Small intestine (tissue), 7 donors: ENCODE results near the gene RRP15. TPM values are rescaled to one million over a fixed set of nuclear protein-coding genes. Genes with fewer than 3 reads are reported as not detected.

Experiments used
- DNase-seq, 2 donors: peaks; one replicate each; pipeline versions ENCODE4 v3.0.0 to v3.0.0-alpha.2; 2013
- FAIRE-seq: peaks from 2 replicates; lab custom pipeline; 2012; peaks lifted over from hg19 to GRCh38; lab: Jason Lieb, UNC
- H3K27ac ChIP-seq, 3 donors: one replicate each; pipeline ENCODE4 v1.5.1; 2013; ENCODE audit warnings: low read length in 2 of 3, mild to moderate bottlenecking in 2 of 3, control low read depth in 1 of 3, inconsistent platforms in 1 of 3, low read depth in 1 of 3, moderate library complexity in 1 of 3
- H3K27me3 ChIP-seq, 3 donors: one replicate each; pipeline ENCODE4 v1.6.1; 2013; ENCODE audit warnings: low read length in 3 of 3, inconsistent platforms in 1 of 3; ENCODE audit not compliant: control insufficient read depth in 3 of 3, insufficient read depth in 3 of 3
- H3K36me3 ChIP-seq, 3 donors: one replicate each; pipeline ENCODE4 v1.6.1; 2013; ENCODE audit warnings: low read length in 3 of 3, inconsistent platforms in 1 of 3, low read depth in 1 of 3, mild to moderate bottlenecking in 1 of 3, moderate library complexity in 1 of 3; ENCODE audit not compliant: control insufficient read depth in 3 of 3, insufficient read depth in 2 of 3
- H3K4me1 ChIP-seq, 3 donors: one replicate each; pipeline ENCODE4 v1.6.1; 2013; ENCODE audit warnings: low read length in 2 of 3, inconsistent platforms in 1 of 3, low read depth in 1 of 3, mild to moderate bottlenecking in 1 of 3, moderate library complexity in 1 of 3; ENCODE audit not compliant: control insufficient read depth in 3 of 3, insufficient read depth in 2 of 3
- H3K4me3 ChIP-seq, 3 donors: one replicate each; pipeline ENCODE4 v1.5.1; 2013; ENCODE audit warnings: low read length in 3 of 3, control low read depth in 1 of 3, inconsistent platforms in 1 of 3, low read depth in 1 of 3, mild to moderate bottlenecking in 1 of 3, moderate library complexity in 1 of 3
- H3K9me3 ChIP-seq, 2 donors: one replicate each; pipeline ENCODE4 v1.6.1; 2013; ENCODE audit warnings: low read depth in 1 of 2, low read length in 1 of 2; ENCODE audit not compliant: control insufficient read depth in 2 of 2, insufficient read depth in 1 of 2
- WGBS, 3 donors: extraction: QIAGEN DNeasy Blood & Tissue Kit; methylation state at CpG; one replicate each; pipeline ENCODE4 v1.1.7; 2013; 5-methylcytosine and 5-hydroxymethylcytosine counted together
- polyA plus RNA-seq, 4 donors: library from polyadenylated mRNA; stranded (reverse) in 3 of 4; unstranded in 1 of 4; fragments of 200-250 nt in 3 of 4; fragments of 120-200 nt in 1 of 4; gene quantifications; one replicate each; pipeline versions ENCODE4 v1.2.1 to v1.2.3, GENCODE V29; 2013
- donor health status: healthy with polysubstance abuse.
- donor health status: control.
- donor health status: control.
- donor health status: Bipolar disorder and iron deficiency.
- donor health status: healthy.

Gene RRP15
- polyA plus RNA-seq, 4 donors: 1.3 to 11.4 (median 3.2) TPM

- FAIRE-seq (no peak), DNase-seq (peak in 1 of 2 donors; percentile 32)
- no peaks in the 10 kb centered on the region for H3K9me3 ChIP-seq
- peaks cover 5 to 43% (median 5%) of the 10 kb centered on the region in 3 donors for H3K27me3 ChIP-seq
- peaks cover 0 to 10% (median 0%) of the 10 kb centered on the region in 3 donors for H3K4me1 ChIP-seq
- H3K4me3 ChIP-seq: peak overlapping the region; percentile 39 to 59 (median 48)
- H3K27ac ChIP-seq: peak overlapping the region in 2 of 3 donors; percentile 7 to 59
- no peaks in the 10 kb centered on the region for H3K36me3 ChIP-seq
- WGBS, 3 donors: 1 to 2% (median 2%) methylated on average over 39 of the region's 39 CpGs
Observed at GRCh38 chr1:218346391-218347204, 61.5 kb downstream of the RRP15 start.

DNA sequence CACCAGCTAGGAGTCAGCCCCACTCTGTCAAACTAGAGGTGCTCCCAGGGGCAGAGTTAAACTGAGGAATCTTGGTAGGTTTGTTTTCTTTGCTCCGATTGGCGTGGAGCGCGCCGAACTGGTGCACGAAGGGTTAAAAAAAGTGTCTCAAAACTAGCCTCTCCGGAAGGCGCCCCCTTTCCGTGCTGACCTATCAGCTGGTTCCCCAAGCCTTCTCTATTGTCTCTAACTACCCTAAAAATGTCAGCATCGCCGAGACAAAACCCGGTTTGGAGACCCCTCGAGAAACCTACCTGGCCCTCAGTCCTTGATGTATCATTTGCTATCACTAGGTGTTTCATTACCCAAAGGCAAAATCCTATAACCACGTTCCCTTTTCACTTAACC, 62.2 kb downstream of the RRP15 start:
- FAIRE-seq (no peak), DNase-seq (peak in 1 of 2 donors; percentile 15)
- WGBS, 3 donors: 3 to 6% (median 3%) methylated on average over 14 of the region's 14 CpGs
- no peaks in the 10 kb centered on the region for H3K36me3 ChIP-seq
- H3K27ac ChIP-seq: peak overlapping the region in 2 of 3 donors; percentile 7 to 59
- H3K4me1 ChIP-seq: peaks cover 0 to 10% (median 0%) of the 10 kb centered on the region in 3 donors
- no peaks in the 10 kb centered on the region for H3K9me3 ChIP-seq
- peaks cover 5 to 43% (median 5%) of the 10 kb centered on the region in 3 donors for H3K27me3 ChIP-seq
- peak overlapping the region in 1 of 3 donors; percentile 59 for H3K4me3 ChIP-seq

DNA sequence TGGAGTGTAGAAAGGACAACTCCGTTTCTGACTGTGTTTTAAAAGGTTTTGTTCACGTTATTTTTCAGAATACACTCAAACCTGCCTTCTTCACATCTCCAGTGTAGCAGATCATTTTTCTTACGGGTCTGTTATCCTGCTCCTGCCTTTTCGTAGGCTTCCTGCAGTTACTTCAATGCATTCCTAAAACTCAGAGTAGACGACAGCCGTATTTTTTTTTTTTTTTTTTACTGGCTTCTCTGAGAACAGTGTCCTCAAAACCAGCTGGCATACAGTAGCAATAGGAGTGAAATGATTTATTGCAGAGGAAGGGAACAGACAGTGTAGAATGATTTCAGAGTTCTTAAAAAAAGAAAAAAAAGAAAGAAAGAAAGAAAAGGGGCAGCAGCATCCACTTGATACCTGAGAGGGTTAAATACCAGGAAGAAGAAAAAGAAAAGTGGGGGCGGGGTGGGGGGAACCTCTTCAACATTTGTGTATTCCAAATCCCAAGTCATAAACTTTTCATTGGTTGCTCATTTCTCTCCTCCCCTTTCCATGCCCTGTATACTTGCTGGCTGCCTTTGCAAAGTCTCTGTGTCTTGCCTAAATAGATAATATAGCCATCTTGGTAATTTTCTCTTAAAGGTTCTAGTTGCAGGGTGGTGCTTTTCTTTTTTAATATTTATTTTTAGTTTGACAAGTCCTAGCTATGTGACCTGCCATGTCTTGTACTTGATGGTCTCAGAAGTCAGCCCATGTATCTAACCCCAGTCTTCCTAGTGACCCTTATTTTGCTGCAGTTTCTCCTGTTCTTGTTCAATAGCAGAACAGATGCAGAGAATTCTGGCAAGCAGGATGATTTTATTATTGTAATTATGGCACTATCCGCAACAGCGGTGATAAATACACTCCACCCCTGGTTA, 62.9 kb downstream of the RRP15 start:
- FAIRE-seq (no peak), DNase-seq (no peak)
- no peaks in the 10 kb centered on the region for H3K9me3 ChIP-seq
- peaks cover 0 to 10% (median 0%) of the 10 kb centered on the region in 3 donors for H3K4me1 ChIP-seq
- WGBS, 3 donors: 6 to 18% (median 15%) methylated on average over 9 of the region's 9 CpGs
- peak overlapping the region in 1 of 3 donors; percentile 7 for H3K27ac ChIP-seq
- H3K4me3 ChIP-seq: peak overlapping the region in 1 of 3 donors; percentile 59
- H3K27me3 ChIP-seq: peaks cover 5 to 43% (median 5%) of the 10 kb centered on the region in 3 donors
- no peaks in the 10 kb centered on the region for H3K36me3 ChIP-seq

DNA sequence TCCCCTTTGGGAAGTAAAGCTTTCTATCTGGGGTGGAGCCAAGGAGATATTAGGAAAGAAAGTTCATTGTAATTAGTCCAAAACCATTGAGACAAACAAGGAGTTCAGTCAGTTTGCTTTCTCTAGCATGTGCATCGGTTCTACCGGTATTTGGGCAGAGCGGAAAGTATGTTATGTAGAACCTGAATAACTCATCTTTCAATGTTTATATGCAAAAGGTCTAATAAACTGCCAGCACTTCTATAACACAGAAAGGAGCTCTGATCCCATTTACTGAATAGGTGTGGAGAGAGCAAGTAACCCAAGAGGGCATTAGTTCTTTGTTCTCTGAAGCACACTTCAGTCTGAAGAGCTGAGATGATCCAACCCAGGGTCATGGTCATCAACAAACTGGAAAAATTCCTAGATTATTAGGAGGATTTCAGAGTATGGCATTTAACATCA, 63.6 kb downstream of the RRP15 start:
- H3K9me3 ChIP-seq: no peaks in the 10 kb centered on the region
- H3K4me1 ChIP-seq: peaks cover 0 to 10% (median 0%) of the 10 kb centered on the region in 3 donors
- FAIRE-seq (no peak), DNase-seq (no peak)
- WGBS, 3 donors: 25 to 60% (median 48%) methylated on average over 3 of the region's 3 CpGs
- H3K27me3 ChIP-seq: peaks cover 5 to 43% (median 5%) of the 10 kb centered on the region in 3 donors
- H3K36me3 ChIP-seq: no peaks in the 10 kb centered on the region
- H3K4me3 ChIP-seq: peak overlapping the region in 1 of 3 donors; percentile 10
- H3K27ac ChIP-seq: no peak overlapping the region

GRCh38 chr1:218349348-218350034, 64.4 kb downstream of the RRP15 start:
- no peak overlapping the region for H3K4me3 ChIP-seq
- H3K36me3 ChIP-seq: no peaks in the 10 kb centered on the region
- FAIRE-seq (no peak), DNase-seq (no peak)
- peaks cover 0 to 10% (median 0%) of the 10 kb centered on the region in 3 donors for H3K4me1 ChIP-seq
- no peaks in the 10 kb centered on the region for H3K9me3 ChIP-seq
- H3K27ac ChIP-seq: no peak overlapping the region
- H3K27me3 ChIP-seq: peaks cover 5 to 43% (median 5%) of the 10 kb centered on the region in 3 donors
- 55 to 66% (median 61%) methylated on average over 5 of the region's 5 CpGs for WGBS, 3 donors

DNA sequence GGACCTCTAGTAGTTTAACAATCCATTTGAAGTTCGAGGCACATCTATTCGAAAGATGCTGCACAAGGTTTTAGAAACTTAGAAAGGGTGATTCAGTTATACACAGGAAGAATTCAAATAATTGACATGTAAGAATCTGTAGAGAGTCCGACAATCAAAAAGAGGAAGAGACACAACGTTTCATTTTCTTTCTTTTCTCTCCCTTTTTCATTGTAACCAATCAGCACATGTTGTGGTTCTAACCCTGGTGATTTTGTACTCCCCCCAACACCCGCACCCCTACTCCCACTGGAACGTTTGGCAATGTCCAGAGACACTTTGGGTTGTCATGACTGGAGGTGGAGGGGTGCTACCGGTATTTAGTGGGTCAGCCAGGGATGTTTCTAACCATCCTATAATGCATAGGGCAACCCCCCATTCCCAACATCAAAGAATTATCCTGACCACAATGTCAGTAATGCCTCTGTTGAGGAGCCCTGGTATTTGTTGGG, 65.0 kb downstream of the RRP15 start:
- 47 to 53% (median 53%) methylated on average over 7 of the region's 7 CpGs for WGBS, 3 donors
- no peak overlapping the region for H3K27ac ChIP-seq
- H3K4me1 ChIP-seq: peaks cover 0 to 5% (median 0%) of the 10 kb centered on the region in 3 donors
- peaks cover 3 to 39% (median 5%) of the 10 kb centered on the region in 3 donors for H3K27me3 ChIP-seq
- H3K36me3 ChIP-seq: no peaks in the 10 kb centered on the region
- H3K9me3 ChIP-seq: no peaks in the 10 kb centered on the region
- H3K4me3 ChIP-seq: no peak overlapping the region
- DNase-seq (no peak), FAIRE-seq (no peak)

DNA sequence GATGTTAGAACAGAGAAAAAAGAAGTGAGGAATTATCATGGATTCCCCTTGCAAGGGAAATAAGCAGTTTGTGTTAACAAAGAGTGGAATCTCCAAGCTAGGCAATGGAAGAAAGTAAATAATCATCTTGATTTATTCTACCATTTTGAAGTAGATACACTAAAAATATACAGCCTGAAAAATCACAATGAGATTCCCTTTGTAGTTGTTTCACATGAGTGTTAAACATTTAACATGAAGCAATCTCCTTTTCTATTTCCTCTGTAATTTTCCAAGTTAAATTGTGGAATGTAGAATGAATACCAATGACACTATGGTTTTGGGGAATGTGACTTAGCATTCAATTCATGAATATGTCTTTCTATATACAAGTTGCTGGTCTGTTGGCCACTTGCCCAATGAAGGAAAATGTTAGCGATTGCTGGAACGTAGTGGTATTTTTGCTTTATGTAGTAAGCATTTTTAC, 65.7 kb downstream of the RRP15 start:
- Histone ChIP-seq H3K4me3 (no peak overlapping the region), H3K4me1 (peaks cover 0 to 5% (median 0%) of the 10 kb centered on the region in 3 donors), H3K27ac (no peak overlapping the region), H3K27me3 (peaks cover 3 to 32% (median 3%) of the 10 kb centered on the region in 3 donors), H3K36me3 (no peaks in the 10 kb centered on the region), H3K9me3 (no peaks in the 10 kb centered on the region)
- 44 to 84% (median 75%) methylated on average over 2 of the region's 2 CpGs for WGBS, 3 donors
- FAIRE-seq (no peak), DNase-seq (no peak)
